ENCODE measurements around the gene SERPINE3.

- TF ChIP-seq, protein P1, sequence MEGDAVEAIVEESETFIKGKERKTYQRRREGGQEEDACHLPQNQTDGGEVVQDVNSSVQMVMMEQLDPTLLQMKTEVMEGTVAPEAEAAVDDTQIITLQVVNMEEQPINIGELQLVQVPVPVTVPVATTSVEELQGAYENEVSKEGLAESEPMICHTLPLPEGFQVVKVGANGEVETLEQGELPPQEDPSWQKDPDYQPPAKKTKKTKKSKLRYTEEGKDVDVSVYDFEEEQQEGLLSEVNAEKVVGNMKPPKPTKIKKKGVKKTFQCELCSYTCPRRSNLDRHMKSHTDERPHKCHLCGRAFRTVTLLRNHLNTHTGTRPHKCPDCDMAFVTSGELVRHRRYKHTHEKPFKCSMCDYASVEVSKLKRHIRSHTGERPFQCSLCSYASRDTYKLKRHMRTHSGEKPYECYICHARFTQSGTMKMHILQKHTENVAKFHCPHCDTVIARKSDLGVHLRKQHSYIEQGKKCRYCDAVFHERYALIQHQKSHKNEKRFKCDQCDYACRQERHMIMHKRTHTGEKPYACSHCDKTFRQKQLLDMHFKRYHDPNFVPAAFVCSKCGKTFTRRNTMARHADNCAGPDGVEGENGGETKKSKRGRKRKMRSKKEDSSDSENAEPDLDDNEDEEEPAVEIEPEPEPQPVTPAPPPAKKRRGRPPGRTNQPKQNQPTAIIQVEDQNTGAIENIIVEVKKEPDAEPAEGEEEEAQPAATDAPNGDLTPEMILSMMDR (IDR thresholded peaks at IDR 0.05), result no peak
- TF ChIP-seq POLR2A (IDR thresholded peaks at IDR 0.05), result no peak
Observed at GRCh38 chr13:51342706-51343105, 3.2 kb downstream of the SERPINE3 start.
